ENCODE data around the gene PPP1R16B. TPM values are rescaled to one million over a fixed set of nuclear protein-coding genes. Genes with fewer than 3 reads are reported as not detected.

PPP1R16B gene
- total and polyA plus RNA-seq, 2 of the 8 experiments (the other 6 are each of a cell fraction or from before 2014, with no cell fraction given): 2.6 to 8.9 TPM

DNA sequence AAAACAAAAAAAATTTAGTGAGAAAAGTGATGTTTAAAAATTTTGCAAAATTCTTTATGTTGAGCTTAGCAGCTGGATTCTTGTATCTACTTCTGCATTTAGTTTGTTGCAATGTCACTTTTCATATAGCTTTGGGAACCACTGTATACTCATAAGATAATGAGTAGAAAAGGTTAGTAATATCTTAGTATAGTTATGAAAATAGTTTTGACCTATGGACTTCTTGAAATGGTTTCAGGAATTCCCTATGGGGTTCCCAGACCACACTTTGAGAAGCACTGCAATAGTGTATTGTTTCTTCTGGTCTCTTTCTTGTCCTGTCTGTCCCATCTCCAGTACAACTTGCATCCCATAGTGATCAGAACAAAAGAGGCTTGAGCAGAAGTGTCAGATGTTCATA is 29.4 kb downstream of the PPP1R16B start:
- Histone ChIP-seq H4K5ac (ENCODE audit: insufficient read length, low read depth, low read length) (no peak overlapping the region), H2AK5ac (ENCODE audit: low read depth, low read length) (no peak overlapping the region), H2BK120ac (replicated peaks; ENCODE audit: low read depth, low read length) (no peak overlapping the region), H3K23ac (ENCODE audit: insufficient read length) (no peak overlapping the region), H3K23me2 (ENCODE audit: low read depth, low read length) (no peaks in the 10 kb centered on the region), H4K20me1 (replicated peaks in 1 of 2; ENCODE audit: control insufficient read depth in 1 of 2, insufficient read depth in 2 of 2, low read length in 2 of 2) (no peaks in the 10 kb centered on the region), H3K4me3 (ENCODE audit: extremely low read depth in 1 of 4, insufficient read depth in 2 of 4, low read depth in 3 of 4, low read length in 4 of 4) (no peak overlapping the region), H3K14ac (ENCODE audit: insufficient read length) (no peak overlapping the region), H4K8ac (ENCODE audit: extremely low read depth, insufficient read depth, low read length) (no peak overlapping the region), H4K91ac (replicated peaks; ENCODE audit: insufficient read length, low read length) (no peak overlapping the region), H3K4ac (replicated peaks; ENCODE audit: insufficient read length, low read depth, low read length) (no peak overlapping the region), H3K4me2 (ENCODE audit: insufficient read depth in 1 of 2, low read depth in 2 of 2, low read length in 2 of 2) (no peak overlapping the region), H3K27ac (ENCODE audit: low read depth, low read length) (no peak overlapping the region), H3K79me2 (ENCODE audit: control insufficient read depth in 1 of 2, insufficient read depth in 2 of 2, low read length in 2 of 2) (no peaks in the 10 kb centered on the region), H2AFZ (ENCODE audit: low read length) (no peak overlapping the region), H3K4me1 (replicated peaks in 1 of 4; ENCODE audit: control insufficient read depth in 3 of 4, insufficient read depth in 4 of 4, low read length in 3 of 4) (peaks cover 0 to 6% (median 1%) of the 10 kb centered on the region in 4 experiments; a peak in 1 of 7 replicates), H3K36me3 (ENCODE audit: control insufficient read depth in 2 of 4, insufficient read depth in 4 of 4, low read length in 3 of 4) (no peaks in the 10 kb centered on the region), H3K18ac (ENCODE audit: extremely low read depth, low read length) (no peak overlapping the region), H2BK12ac (ENCODE audit: low read depth, low read length) (no peak overlapping the region), H2BK20ac (ENCODE audit: low read length) (no peak overlapping the region), H3K27me3 (replicated peaks in 1 of 4; ENCODE audit: control insufficient read depth in 3 of 4, extremely low read depth in 1 of 4, insufficient read depth in 3 of 4, low read length in 3 of 4) (no peaks in the 10 kb centered on the region), H3K79me1 (ENCODE audit: low read depth, low read length) (no peaks in the 10 kb centered on the region; the same call in 1 of the 2 replicates), H2BK5ac (ENCODE audit: low read depth, low read length) (no peak overlapping the region), H3K9ac (replicated peaks in 1 of 4; ENCODE audit: extremely low read depth in 1 of 4, low read depth in 3 of 4, low read length in 3 of 4) (no peak overlapping the region), H2BK15ac (ENCODE audit: low read length) (no peak overlapping the region), H3K9me3 (ENCODE audit: insufficient read depth in 2 of 2, low read depth in 1 of 2, low read length in 1 of 2) (no peaks in the 10 kb centered on the region), H3K56ac (replicated peaks; ENCODE audit: insufficient read length, low read depth, low read length) (no peak overlapping the region)
- ChIA-PET POLR2A (ENCODE audit: partially characterized antibody) (interaction anchor here (2.0 kb wide), 1 partner anchor 9 kb away, joined by 6 read pairs; no protein-coding TSS in a partner anchor), CTCF (ENCODE audit: partially characterized antibody) (interaction anchor here (1.0 to 2.2 kb wide), 3 partner anchors 24 to 85 kb away, joined by 3 to 8 read pairs (median 4); no protein-coding TSS in a partner anchor)
- TF ChIP-seq MAX (IDR thresholded peaks at IDR 0.05) (no peak), RAD21 (IDR thresholded peaks at IDR 0.05 in 1 of 2, conservative IDR thresholded peaks at IDR 0.05 in 1 of 2; ENCODE audit: low read depth in 2 of 2, low read length in 2 of 2) (no peak), POLR2AphosphoS5 (IDR thresholded peaks at IDR 0.05; ENCODE audit: low read depth, low read length) (no peak), KDM1A (IDR thresholded peaks at IDR 0.05; ENCODE audit: borderline replicate concordance, low read length) (no peak), BCL11A (IDR thresholded peaks at IDR 0.05; ENCODE audit: low read depth in 2 of 2, low read length in 2 of 2) (no peak), SP2 (IDR thresholded peaks at IDR 0.05; ENCODE audit: low read length) (no peak)
- TF ChIP-seq, protein P1, sequence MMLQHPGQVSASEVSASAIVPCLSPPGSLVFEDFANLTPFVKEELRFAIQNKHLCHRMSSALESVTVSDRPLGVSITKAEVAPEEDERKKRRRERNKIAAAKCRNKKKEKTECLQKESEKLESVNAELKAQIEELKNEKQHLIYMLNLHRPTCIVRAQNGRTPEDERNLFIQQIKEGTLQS (IDR thresholded peaks at IDR 0.05; ENCODE audit: insufficient read depth, low read depth, low read length): no peak
- DNase-seq (ENCODE audit: low read depth in 1 of 2, low spot score in 2 of 2): no peak
- no peak for FAIRE-seq
